SK-N-SH treated with all-trans-retinoic acid at 6 μM for 48 hours (cell line): ENCODE results near the gene CLSTN3.

Source experiments
- ARNTL ChIP-seq: fragments of 450-650 bp; formaldehyde crosslinking; IDR thresholded peaks from 2 replicates; pipeline ENCODE4 v1.5.0; 2020; ENCODE audit warnings: low read depth, mild to moderate bottlenecking, moderate library complexity, borderline replicate concordance
- CREB5 ChIP-seq: fragments of 250-450 bp; sonication (Bioruptor Pico); IDR thresholded peaks from 2 replicates; pipeline ENCODE4 v1.5.1; 2020; ENCODE audit warnings: low read depth, mild to moderate bottlenecking, moderate library complexity
- CSRNP3 ChIP-seq: fragments of 250-450 bp; sonication (Bioruptor Pico); IDR thresholded peaks from 2 replicates; pipeline ENCODE4 v1.5.1; 2021; ENCODE audit warnings: mild to moderate bottlenecking, moderate library complexity
- GLIS3 ChIP-seq: fragments of 250-450 bp; sonication (Bioruptor Pico); IDR thresholded peaks from 2 replicates; pipeline ENCODE4 v1.5.0; 2020; ENCODE audit warnings: mild to moderate bottlenecking, moderate library complexity
- PATZ1 ChIP-seq: fragments of 250-450 bp; sonication (Bioruptor Pico); IDR thresholded peaks from 2 replicates; pipeline ENCODE4 v1.8.0; 2020; ENCODE audit warnings: mild to moderate bottlenecking, moderate library complexity, borderline replicate concordance
- POU6F1 ChIP-seq: fragments of 250-450 bp; sonication (Bioruptor Pico); IDR thresholded peaks from 2 replicates; pipeline ENCODE4 v1.8.0; 2021; ENCODE audit warnings: low read depth, mild to moderate bottlenecking, moderate library complexity, borderline replicate concordance
- PPARA ChIP-seq: fragments of 250-450 bp; sonication (Bioruptor Pico); IDR thresholded peaks from 2 replicates; pipeline ENCODE4 v1.5.0; 2020; ENCODE audit warnings: mild to moderate bottlenecking, borderline replicate concordance
- SNAI2 ChIP-seq: fragments of 250-450 bp; sonication (Bioruptor Pico); IDR thresholded peaks from 2 replicates; pipeline ENCODE4 v1.5.0; 2020; ENCODE audit warnings: mild to moderate bottlenecking, moderate library complexity
- ZC3H10 ChIP-seq: fragments of 250-450 bp; sonication (Bioruptor Pico); IDR thresholded peaks from 2 replicates; pipeline ENCODE4 v1.5.1; 2021; ENCODE audit warnings: mild to moderate bottlenecking, moderate library complexity
- ZFP30 ChIP-seq: fragments of 450-650 bp; formaldehyde crosslinking; IDR thresholded peaks from 2 replicates; pipeline ENCODE4 v1.5.0; 2022; ENCODE audit warnings: mild to moderate bottlenecking, moderate library complexity
- ZNF8 ChIP-seq: fragments of 450-650 bp; formaldehyde crosslinking; IDR thresholded peaks from 2 replicates; pipeline ENCODE4 v1.5.0; 2020; ENCODE audit warnings: mild to moderate bottlenecking, moderate library complexity

- TF ChIP-seq PATZ1 (CRISPR knock-in tag) (no peak), PPARA (CRISPR knock-in tag) (no peak), CSRNP3 (no peak), GLIS3 (no peak), CREB5 (CRISPR knock-in tag) (no peak), ZNF8 (CRISPR knock-in tag) (no peak), ZFP30 (CRISPR knock-in tag) (no peak), ARNTL (CRISPR knock-in tag) (no peak), POU6F1 (CRISPR knock-in tag) (no peak), ZC3H10 (CRISPR knock-in tag) (no peak), SNAI2 (CRISPR knock-in tag) (no peak)
Observed at GRCh38 chr12:7106082-7106481, 24.1 kb upstream of the CLSTN3 start.
